HG02642 (cell line): ENCODE measurements around the gene GPI.
"Not testable (repeated sequence)": the region's sequence is repeated elsewhere in the genome, so short reads cannot be mapped to it uniquely, and the experiment has no call there.

Experiments
- ATAC-seq: cut with Tn5 transposase; IDR thresholded peaks from one replicate; pipeline ENCODE4 v1.9.1; 2021; ENCODE audit warnings: mild to moderate bottlenecking; ENCODE audit not compliant: unreplicated experiment, poor library complexity

Gene GPI

GRCh38 chr19:34366738-34367623, 2.0 kb downstream of the GPI start:
- no peak for ATAC-seq

GRCh38 chr19:34367624-34367957, 2.6 kb downstream of the GPI start:
- ATAC-seq, result no peak

- ATAC-seq, result no peak
Measured at GRCh38 chr19:34368338-34368737, 3.3 kb downstream of the GPI start.

GRCh38 chr19:34369166-34369565, 4.2 kb downstream of the GPI start:
- not testable (repeated sequence) for ATAC-seq

- no peak for ATAC-seq
Measured at GRCh38 chr19:34370117-34370516, 5.1 kb downstream of the GPI start.

GRCh38 chr19:34370983-34371382, 6.0 kb downstream of the GPI start:
- no peak for ATAC-seq

GRCh38 chr19:34373601-34374288, 8.7 kb downstream of the GPI start:
- no peak for ATAC-seq

- ATAC-seq, result no peak
Measured at GRCh38 chr19:34375598-34375997, 10.6 kb downstream of the GPI start.

GRCh38 chr19:34380639-34381241, 15.7 kb downstream of the GPI start:
- ATAC-seq, result no peak

GRCh38 chr19:34381399-34382251, 16.6 kb downstream of the GPI start:
- ATAC-seq, result no peak

- ATAC-seq, result no peak
Measured at GRCh38 chr19:34382471-34382870, 17.5 kb downstream of the GPI start.

GRCh38 chr19:34383599-34383998, 18.6 kb downstream of the GPI start:
- no peak for ATAC-seq

GRCh38 chr19:34386645-34387445, 21.8 kb downstream of the GPI start:
- ATAC-seq, result no peak

- ATAC-seq, result no peak
Measured at GRCh38 chr19:34387446-34387810, 22.4 kb downstream of the GPI start.

- ATAC-seq, result not testable (repeated sequence)
Measured at GRCh38 chr19:34388745-34389144, 23.7 kb downstream of the GPI start.

GRCh38 chr19:34391813-34392212, 26.8 kb downstream of the GPI start:
- ATAC-seq, result no peak

GRCh38 chr19:34393031-34393430, 28.0 kb downstream of the GPI start:
- ATAC-seq, result no peak

- ATAC-seq, result no peak
Measured at GRCh38 chr19:34393629-34394028, 28.6 kb downstream of the GPI start.

- ATAC-seq, result no peak
Measured at GRCh38 chr19:34397853-34398252, 32.9 kb downstream of the GPI start.

GRCh38 chr19:34399886-34400285, 34.9 kb downstream of the GPI start:
- ATAC-seq, result no peak
